ENCODE data around the gene PEPD.
"Not testable (repeated sequence)": the region's sequence is repeated elsewhere in the genome, so short reads cannot be mapped to it uniquely, and the experiment has no call there.

PEPD gene

GRCh38 chr19:33482476-33482875, 39.1 kb downstream of the PEPD start:
- TF ChIP-seq CTCF (IDR thresholded peaks at IDR 0.05; ENCODE audit: extremely low read depth, missing control alignments) = no peak
- DNase-seq (ENCODE audit: low spot score) = no peak

GRCh38 chr19:33481863-33482262, 39.7 kb downstream of the PEPD start:
- no peak for DNase-seq (ENCODE audit: low spot score)
- no peak for TF ChIP-seq CTCF (IDR thresholded peaks at IDR 0.05; ENCODE audit: extremely low read depth, missing control alignments)

GRCh38 chr19:33479570-33479969, 42.0 kb downstream of the PEPD start:
- not testable (repeated sequence) for DNase-seq (ENCODE audit: low spot score)

GRCh38 chr19:33477781-33478180, 43.8 kb downstream of the PEPD start:
- no peak for DNase-seq (ENCODE audit: low spot score)
- TF ChIP-seq CTCF (IDR thresholded peaks at IDR 0.05; ENCODE audit: extremely low read depth, missing control alignments) = no peak

- DNase-seq (ENCODE audit: low spot score) = no peak
- TF ChIP-seq CTCF (IDR thresholded peaks at IDR 0.05; ENCODE audit: extremely low read depth, missing control alignments) = no peak
These were observed 45.4 kb downstream of the PEPD start for GRCh38 chr19:33476151-33476707.

GRCh38 chr19:33473653-33474305, 47.8 kb downstream of the PEPD start:
- TF ChIP-seq CTCF (IDR thresholded peaks at IDR 0.05; ENCODE audit: extremely low read depth, missing control alignments) = no peak

GRCh38 chr19:33472691-33473652, 48.6 kb downstream of the PEPD start:
- TF ChIP-seq CTCF (IDR thresholded peaks at IDR 0.05; ENCODE audit: extremely low read depth, missing control alignments) = no peak
- no peak for DNase-seq (ENCODE audit: low spot score)

More at GRCh38 chr19:33473653-33474305, 47.8 kb downstream of the PEPD start:
- DNase-seq (ENCODE audit: low spot score) = no peak
